Measurements from ENCODE around the gene STAC3.

The STAC3 gene

DNA sequence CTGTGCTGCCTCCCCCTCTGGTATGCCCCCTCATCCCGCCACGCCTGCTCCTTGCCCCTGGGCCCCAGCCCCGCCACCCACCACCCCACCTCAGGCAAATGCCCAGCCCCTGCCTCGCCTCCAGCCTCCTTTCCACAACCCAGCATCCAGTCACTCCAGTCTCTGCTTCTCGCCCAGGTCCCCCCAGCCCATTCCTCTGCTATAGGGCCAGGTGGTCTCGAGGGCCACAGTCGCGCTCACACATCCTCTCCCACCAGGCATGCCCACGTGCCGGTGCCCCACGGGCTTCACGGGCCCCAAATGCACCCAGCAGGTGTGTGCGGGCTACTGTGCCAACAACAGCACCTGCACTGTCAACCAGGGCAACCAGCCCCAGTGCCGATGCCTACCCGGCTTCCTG is 40.5 kb downstream of the STAC3 start:
- DNase-seq (ENCODE audit: low read depth), result no peak

- DNase-seq (ENCODE audit: low read depth), result no peak
These were observed 41.1 kb downstream of the STAC3 start for GRCh38 chr12:57209916-57210315.

GRCh38 chr12:57208631-57209282 is 42.2 kb downstream of the STAC3 start:
- no peak for DNase-seq (ENCODE audit: low read depth)

DNA sequence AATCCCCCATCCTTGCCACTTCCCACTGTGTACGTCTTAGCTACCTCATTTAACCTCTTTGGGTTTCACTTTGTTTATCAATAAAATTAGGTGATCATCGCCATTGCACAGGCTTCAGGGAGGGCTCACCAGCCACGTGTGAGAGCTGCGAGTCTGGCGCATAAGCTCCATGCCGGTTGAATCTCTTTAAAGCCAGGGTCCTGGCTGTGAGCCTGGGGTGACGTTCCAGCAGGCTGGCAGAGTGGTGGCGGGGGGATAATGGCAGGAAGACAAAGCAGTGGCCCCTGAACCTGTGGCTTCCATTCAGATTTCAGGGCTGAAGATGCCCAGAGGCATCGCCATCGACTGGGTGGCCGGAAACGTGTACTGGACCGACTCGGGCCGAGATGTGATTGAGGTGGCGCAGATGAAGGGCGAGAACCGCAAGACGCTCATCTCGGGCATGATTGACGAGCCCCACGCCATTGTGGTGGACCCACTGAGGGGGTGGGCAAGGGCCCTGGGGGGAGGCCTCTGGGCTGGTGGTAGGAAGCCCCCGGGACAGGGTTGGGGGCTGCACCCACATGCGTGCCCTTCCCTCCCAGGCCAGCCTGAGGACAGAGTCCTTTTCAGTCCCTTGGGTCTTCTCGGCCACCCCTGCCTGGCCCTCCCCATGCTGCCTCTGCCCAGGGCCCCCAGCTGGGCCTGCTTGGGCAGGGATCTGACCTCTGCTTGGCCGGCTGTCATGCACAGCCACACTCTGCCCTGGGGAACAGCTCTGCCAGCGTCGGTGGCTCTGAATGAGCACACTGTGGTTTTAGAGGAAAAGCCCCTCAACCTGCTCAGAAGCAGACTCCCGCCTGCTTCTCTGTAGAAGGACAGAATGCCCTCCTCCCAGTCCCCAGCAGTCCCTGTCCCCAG is 43.0 kb downstream of the STAC3 start:
- no peak for DNase-seq (ENCODE audit: low read depth)

- no peak for DNase-seq (ENCODE audit: low read depth)
These were observed 45.1 kb downstream of the STAC3 start for GRCh38 chr12:57205931-57206330.

DNA sequence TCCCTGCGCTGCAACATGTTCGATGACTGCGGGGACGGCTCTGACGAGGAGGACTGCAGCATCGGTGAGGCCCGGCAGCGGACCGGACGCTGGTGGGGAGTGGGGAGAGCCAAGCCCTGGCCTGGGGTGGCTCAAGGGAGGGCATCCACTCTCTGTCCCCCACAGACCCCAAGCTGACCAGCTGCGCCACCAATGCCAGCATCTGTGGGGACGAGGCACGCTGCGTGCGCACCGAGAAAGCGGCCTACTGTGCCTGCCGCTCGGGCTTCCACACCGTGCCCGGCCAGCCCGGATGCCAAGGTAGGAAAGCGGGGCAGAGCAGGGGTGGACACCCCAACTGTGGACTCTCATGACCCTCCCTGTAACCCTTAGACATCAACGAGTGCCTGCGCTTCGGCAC is 45.8 kb downstream of the STAC3 start:
- DNase-seq (ENCODE audit: low read depth), result no peak

- DNase-seq (ENCODE audit: low read depth), result no peak
These were observed 46.5 kb downstream of the STAC3 start for GRCh38 chr12:57204454-57204853.

DNA sequence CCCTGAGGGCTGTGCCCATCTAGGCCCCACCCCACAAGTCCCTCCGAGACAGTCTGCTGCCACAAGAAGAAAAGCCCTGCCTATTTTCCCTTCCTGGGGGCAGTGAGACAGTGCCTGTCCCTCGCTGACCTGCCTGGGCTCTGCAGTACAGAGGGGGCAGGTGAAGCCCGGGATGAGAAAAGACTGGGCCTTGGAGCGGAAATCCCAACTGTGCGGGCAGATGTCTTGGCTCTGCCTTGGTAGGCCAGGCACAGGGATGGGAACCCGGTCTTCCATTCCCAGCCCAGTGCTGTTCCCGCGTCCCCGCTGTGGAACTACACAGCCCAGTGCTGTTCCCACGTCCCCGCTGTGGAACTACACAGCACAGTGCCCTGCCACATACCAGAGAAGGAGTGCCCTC is 47.2 kb downstream of the STAC3 start:
- no peak for DNase-seq (ENCODE audit: low read depth)

- DNase-seq (ENCODE audit: low read depth), result no peak
These were observed 47.8 kb downstream of the STAC3 start for GRCh38 chr12:57203201-57203600.

- DNase-seq (ENCODE audit: low read depth), result no peak
These were observed 48.7 kb downstream of the STAC3 start for GRCh38 chr12:57202321-57202720.

GRCh38 chr12:57201631-57202030 is 49.4 kb downstream of the STAC3 start:
- DNase-seq (ENCODE audit: low read depth), result no peak

DNA sequence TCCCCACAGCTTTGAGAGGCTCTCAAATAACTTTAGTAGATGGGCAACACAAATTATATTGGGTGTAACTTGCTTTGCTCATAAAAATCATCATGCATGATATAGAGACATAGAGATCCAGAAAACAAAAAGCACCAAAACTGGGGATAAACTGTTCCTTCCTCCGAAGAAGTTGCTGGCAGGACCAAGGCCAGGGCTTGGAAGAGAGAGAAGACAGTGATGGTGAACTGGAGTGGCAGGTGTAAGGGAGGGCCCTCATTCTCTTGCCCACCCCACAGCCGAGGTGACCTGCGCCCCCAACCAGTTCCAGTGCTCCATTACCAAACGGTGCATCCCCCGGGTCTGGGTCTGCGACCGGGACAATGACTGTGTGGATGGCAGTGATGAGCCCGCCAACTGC is 49.8 kb downstream of the STAC3 start:
- DNase-seq (ENCODE audit: low read depth), result no peak

- no peak for DNase-seq (ENCODE audit: low read depth)
These were observed 50.5 kb downstream of the STAC3 start for GRCh38 chr12:57200497-57200896.

DNA sequence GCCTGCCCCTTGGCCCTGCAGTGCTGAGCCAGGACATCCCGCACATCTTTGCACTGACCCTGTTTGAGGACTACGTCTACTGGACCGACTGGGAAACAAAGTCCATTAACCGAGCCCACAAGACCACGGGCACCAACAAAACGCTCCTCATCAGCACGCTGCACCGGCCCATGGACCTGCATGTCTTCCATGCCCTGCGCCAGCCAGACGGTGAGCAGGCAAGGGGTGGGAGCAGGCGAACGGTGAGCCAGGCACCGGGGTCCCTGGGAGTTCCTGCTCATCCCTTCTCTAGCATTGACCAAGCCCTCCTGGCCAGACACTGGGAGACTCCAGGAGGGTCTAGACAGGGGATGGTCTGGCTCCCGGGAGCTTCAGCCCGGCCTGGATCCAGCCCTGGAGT is 51.8 kb downstream of the STAC3 start:
- no peak for DNase-seq (ENCODE audit: low read depth)

GRCh38 chr12:57198329-57198728 is 52.7 kb downstream of the STAC3 start:
- no peak for DNase-seq (ENCODE audit: low read depth)

- no peak for DNase-seq (ENCODE audit: low read depth)
These were observed 54.0 kb downstream of the STAC3 start for GRCh38 chr12:57196956-57197355.

DNA sequence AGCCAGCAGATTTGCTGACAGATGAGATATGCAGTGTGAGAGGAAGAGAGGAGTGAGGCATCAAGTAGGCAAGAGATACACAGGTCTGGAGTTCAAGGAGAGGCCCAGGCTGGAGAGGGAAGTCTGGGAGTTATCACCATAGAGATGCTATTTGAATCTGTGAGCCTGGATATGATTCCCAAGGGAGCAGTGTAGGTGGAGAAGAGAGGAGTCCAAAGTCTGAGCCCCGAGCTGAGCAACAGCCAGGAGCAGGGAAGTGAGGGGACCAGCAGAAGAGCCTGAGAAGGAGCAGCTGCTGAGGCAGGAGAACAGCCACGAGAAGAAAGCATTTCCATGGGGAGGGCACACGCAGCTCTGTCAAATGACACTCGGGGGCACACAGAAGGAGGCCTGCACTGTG is 54.5 kb downstream of the STAC3 start:
- no peak for DNase-seq (ENCODE audit: low read depth)

GRCh38 chr12:57195611-57196371 is 55.2 kb downstream of the STAC3 start:
- DNase-seq (ENCODE audit: low read depth), result no peak

GRCh38 chr12:57195186-57195585 is 55.8 kb downstream of the STAC3 start:
- DNase-seq (ENCODE audit: low read depth), result no peak

- no peak for DNase-seq (ENCODE audit: low read depth)
These were observed 56.7 kb downstream of the STAC3 start for GRCh38 chr12:57194253-57194652.

GRCh38 chr12:57193706-57194245 is 57.2 kb downstream of the STAC3 start:
- no peak for DNase-seq (ENCODE audit: low read depth)
